ENCODE results near the gene CCN2.

- peak; percentile 78 to 89 for TF ChIP-seq CTCF (conservative IDR thresholded peaks at IDR 0.05 in 1 of 2, IDR thresholded peaks at IDR 0.05 in 1 of 2; ENCODE audit: low read depth in 1 of 2, low read length in 2 of 2)
- no peak for TF ChIP-seq EZH2 (IDR thresholded peaks at IDR 0.05; ENCODE audit: low read length, missing control alignments)
Observed at GRCh38 chr6:131914967-131915751, 36.0 kb downstream of the CCN2 start.

Measured in fibroblast of lung (primary cell).